Fibroblast of pulmonary artery (primary cell): ENCODE measurements around the gene SLC25A20.

ENCODE experiments used
- DNase-seq: peaks from one replicate; pipeline ENCODE4 v3.0.0-alpha.2; 2010; ENCODE audit warnings: low read depth
- H3K4me3 ChIP-seq: replicated peaks from 2 replicates; pipeline ENCODE4 v1.5.1; 2011; ENCODE audit warnings: low read depth, mild to moderate bottlenecking, control low read depth, low read length, moderate library complexity
- CTCF ChIP-seq: IDR thresholded peaks from 2 replicates; pipeline ENCODE4 v1.5.1; 2011; ENCODE audit warnings: mild to moderate bottlenecking, control low read depth, low read length, inconsistent platforms; ENCODE audit errors: missing control alignments

The SLC25A20 gene, protein sequence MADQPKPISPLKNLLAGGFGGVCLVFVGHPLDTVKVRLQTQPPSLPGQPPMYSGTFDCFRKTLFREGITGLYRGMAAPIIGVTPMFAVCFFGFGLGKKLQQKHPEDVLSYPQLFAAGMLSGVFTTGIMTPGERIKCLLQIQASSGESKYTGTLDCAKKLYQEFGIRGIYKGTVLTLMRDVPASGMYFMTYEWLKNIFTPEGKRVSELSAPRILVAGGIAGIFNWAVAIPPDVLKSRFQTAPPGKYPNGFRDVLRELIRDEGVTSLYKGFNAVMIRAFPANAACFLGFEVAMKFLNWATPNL

GRCh38 chr3:48898383-48899234 lies at the start of gene SLC25A20:
TSS of gene SLC25A20 (minus strand) at chr3:48898882. CDS start at chr3:48898794, 88 bp downstream.
- peak within 1 kb of the TSS; percentile 78 for H3K4me3 ChIP-seq

DNA sequence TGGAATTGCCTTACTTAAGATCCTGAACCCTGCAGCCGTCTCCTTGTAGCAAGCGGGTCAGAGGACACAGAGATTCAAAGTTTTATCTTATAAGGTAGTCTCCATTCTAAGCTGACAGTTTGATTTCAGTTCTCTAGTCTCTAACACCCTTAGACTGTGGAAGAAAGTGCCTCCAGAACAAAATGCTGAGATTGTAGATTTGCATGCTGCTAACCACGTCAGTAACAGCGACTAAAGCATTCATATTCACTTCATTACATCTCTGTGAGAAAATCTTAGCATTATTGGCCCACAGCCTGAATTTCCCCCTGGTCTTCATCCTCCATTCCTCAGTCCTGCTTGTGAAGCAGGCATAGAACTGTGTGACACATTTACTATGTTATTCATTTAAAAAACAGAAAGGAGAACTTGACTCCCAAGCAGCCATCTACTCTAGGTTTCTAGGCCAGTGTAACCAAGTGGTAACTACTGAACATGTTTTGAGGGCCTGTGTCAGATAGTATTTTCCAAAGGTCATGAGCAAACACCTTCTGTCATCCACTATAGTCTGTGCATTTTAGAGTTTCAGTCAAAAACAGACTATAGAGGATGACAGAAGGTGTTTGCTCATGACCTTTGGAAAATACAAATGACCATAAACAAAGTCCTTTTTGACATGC lies 47.3 kb upstream of the SLC25A20 start:
- no peak for TF ChIP-seq CTCF
- DNase-seq: no peak
- H3K4me3 ChIP-seq: no peak overlapping the region

More at GRCh38 chr3:48898383-48899234, at the start of gene SLC25A20:
- TF ChIP-seq CTCF: no peak
- peak; percentile 84 for DNase-seq

DNA sequence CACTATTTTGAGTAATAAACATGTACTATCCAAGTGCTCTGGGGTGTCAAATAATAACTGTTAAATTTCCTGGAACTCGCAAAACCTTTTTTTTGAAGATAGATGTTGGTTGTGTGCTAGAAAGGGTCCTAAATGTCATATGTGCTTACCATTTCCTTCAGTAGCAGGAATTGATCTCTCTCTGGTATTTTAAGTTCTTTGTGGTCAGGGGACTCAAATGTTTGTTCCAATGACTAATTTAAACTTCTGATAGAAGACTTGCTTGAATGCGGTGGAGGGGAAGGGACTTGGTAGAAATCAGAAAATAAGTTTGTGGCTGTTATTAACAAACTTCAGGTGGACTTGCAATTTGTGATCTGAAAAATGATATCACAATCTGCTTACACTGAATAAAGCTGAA lies 46.8 kb upstream of the SLC25A20 start:
- DNase-seq: no peak
- TF ChIP-seq CTCF: no peak
- no peak overlapping the region for H3K4me3 ChIP-seq

- H3K4me3 ChIP-seq: no peak overlapping the region
- no peak for TF ChIP-seq CTCF
- no peak for DNase-seq
Measured at GRCh38 chr3:48938689-48939088, 40.0 kb upstream of the SLC25A20 start.

DNA sequence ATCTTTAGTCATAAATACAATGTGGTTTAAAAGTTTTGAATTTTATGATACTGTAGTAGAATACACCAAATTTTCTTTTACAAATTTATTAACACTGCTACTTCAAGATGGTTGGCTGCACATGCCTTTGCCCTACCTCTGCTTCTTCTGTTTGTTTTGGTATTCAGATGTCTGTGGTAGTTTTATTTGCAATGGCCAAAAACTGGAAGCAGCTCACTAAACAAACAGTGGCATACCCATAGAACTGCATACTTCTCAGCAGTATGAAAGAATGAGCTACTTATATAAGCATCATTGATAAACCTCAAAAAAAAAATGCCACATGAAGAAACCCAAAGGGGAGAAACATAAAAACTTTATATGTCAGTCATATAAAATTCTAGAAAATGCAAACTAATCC lies 39.5 kb upstream of the SLC25A20 start:
- no peak overlapping the region for H3K4me3 ChIP-seq
- DNase-seq: no peak
- no peak for TF ChIP-seq CTCF

- TF ChIP-seq CTCF: no peak
- DNase-seq: no peak
- H3K4me3 ChIP-seq: no peak overlapping the region
Measured at GRCh38 chr3:48935530-48935929, 36.8 kb upstream of the SLC25A20 start.
